Measurements from ENCODE around the gene LGR5.

GRCh38 chr12:71484272-71484905 lies 44.8 kb downstream of the LGR5 start:
- TF ChIP-seq CTCF (conservative IDR thresholded peaks at IDR 0.05; ENCODE audit: low read depth, low read length): no peak
- no peak for TF ChIP-seq SMC3 (IDR thresholded peaks at IDR 0.05; ENCODE audit: low read depth, low read length)
- no peak for TF ChIP-seq RAD21 (IDR thresholded peaks at IDR 0.05; ENCODE audit: low read length)
- TF ChIP-seq POLR2A (IDR thresholded peaks at IDR 0.05; ENCODE audit: low read depth, low read length): no peak
- no peak for TF ChIP-seq ELK1 (IDR thresholded peaks at IDR 0.05; ENCODE audit: borderline replicate concordance, low read depth, low read length)
- TF ChIP-seq FOS (IDR thresholded peaks at IDR 0.05; ENCODE audit: low read depth, low read length): no peak
- TF ChIP-seq USF2 (IDR thresholded peaks at IDR 0.05; ENCODE audit: low read depth, low read length): no peak
- no peak for TF ChIP-seq CEBPB (IDR thresholded peaks at IDR 0.05; ENCODE audit: low read depth, low read length)

Data from IMR-90 (cell line).